Measurements from ENCODE around the gene BLOC1S2.

BLOC1S2 gene

GRCh38 chr10:100223879-100224278, 62.6 kb downstream of the BLOC1S2 start:
- H3K4me3 ChIP-seq (ENCODE audit: low read length): no peak overlapping the region
- H2AFZ ChIP-seq (ENCODE audit: low read depth, low read length): no peak overlapping the region
- H3K27ac ChIP-seq (ENCODE audit: low read length): no peak overlapping the region
- H3K27me3 ChIP-seq (ENCODE audit: low read depth, low read length): no peaks in the 10 kb centered on the region
- no peak overlapping the region for H3K4me2 ChIP-seq (ENCODE audit: low read length)
- peaks cover 4% of the 10 kb centered on the region for H3K36me3 ChIP-seq (replicated peaks; ENCODE audit: low read depth, low read length)
- H4K20me1 ChIP-seq (ENCODE audit: insufficient read depth, low read length): no peaks in the 10 kb centered on the region
- H3K9me3 ChIP-seq (ENCODE audit: insufficient read depth, low read length): no peaks in the 10 kb centered on the region
- H3K4me1 ChIP-seq (ENCODE audit: low read length): no peaks in the 10 kb centered on the region
- no peak overlapping the region for H3K9ac ChIP-seq (ENCODE audit: low read length)
- peaks cover 28% of the 10 kb centered on the region for H3K79me2 ChIP-seq (ENCODE audit: low read length)
- TF ChIP-seq CTCF (IDR thresholded peaks at IDR 0.05; ENCODE audit: low read depth, low read length): no peak
- no peak for TF ChIP-seq EZH2phosphoT487 (IDR thresholded peaks at IDR 0.05; ENCODE audit: low read depth)

All from OCI-LY3 (cell line).